Astrocyte (in vitro differentiated cells and primary cell): Measurements from ENCODE around the gene ETV6.

Experiments
- EZH2 ChIP-seq: IDR thresholded peaks from 2 replicates; pipeline ENCODE4 v1.6.1; 2012; ENCODE audit warnings: mild to moderate bottlenecking, low read length, inconsistent platforms; ENCODE audit not compliant: insufficient read depth
- TF ChIP-seq, protein P1 (sequence below): IDR thresholded peaks from 2 replicates; pipeline ENCODE4 v1.5.1; 2011; ENCODE audit warnings: low read depth, mild to moderate bottlenecking, inconsistent platforms, low read length, moderate library complexity; ENCODE audit not compliant: insufficient read depth

GRCh38 chr12:11824069-11824468 lies 174.6 kb downstream of the ETV6 start:
- TF ChIP-seq, protein P1, sequence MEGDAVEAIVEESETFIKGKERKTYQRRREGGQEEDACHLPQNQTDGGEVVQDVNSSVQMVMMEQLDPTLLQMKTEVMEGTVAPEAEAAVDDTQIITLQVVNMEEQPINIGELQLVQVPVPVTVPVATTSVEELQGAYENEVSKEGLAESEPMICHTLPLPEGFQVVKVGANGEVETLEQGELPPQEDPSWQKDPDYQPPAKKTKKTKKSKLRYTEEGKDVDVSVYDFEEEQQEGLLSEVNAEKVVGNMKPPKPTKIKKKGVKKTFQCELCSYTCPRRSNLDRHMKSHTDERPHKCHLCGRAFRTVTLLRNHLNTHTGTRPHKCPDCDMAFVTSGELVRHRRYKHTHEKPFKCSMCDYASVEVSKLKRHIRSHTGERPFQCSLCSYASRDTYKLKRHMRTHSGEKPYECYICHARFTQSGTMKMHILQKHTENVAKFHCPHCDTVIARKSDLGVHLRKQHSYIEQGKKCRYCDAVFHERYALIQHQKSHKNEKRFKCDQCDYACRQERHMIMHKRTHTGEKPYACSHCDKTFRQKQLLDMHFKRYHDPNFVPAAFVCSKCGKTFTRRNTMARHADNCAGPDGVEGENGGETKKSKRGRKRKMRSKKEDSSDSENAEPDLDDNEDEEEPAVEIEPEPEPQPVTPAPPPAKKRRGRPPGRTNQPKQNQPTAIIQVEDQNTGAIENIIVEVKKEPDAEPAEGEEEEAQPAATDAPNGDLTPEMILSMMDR = no peak
- TF ChIP-seq EZH2 = no peak
